Central memory CD4-positive, alpha-beta T cell (primary cell): ENCODE measurements around the gene GRHPR.
"Not testable (repeated sequence)": the region's sequence is repeated elsewhere in the genome, so short reads cannot be mapped to it uniquely, and the experiment has no call there.

Experiments used
- DNase-seq: peaks from one replicate; pipeline ENCODE4 v3.0.0; 2022

Gene GRHPR

DNA sequence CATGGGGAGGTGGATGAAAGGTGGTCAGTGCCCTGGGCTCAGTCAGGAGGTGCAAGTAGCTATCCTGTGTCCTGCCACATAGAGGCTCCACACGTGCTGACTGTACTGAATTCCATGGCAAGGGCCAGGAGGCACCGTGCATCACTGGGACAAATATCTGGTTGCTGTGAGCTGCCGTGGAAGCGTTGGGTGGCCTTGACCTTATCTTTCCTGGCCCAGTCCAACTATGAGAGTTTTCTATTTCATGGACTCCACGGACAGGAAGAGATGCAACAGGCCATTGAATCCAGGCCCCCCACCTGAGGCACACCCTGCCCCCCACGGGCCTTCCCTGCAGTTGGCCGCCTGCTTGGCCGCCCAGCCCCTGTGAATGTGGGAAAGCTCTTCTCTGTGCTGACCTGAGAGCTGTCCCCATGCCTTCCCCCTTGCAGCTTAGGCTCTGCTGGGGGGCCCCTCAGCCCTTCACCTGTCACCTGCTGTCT, 1.7 kb downstream of the GRHPR start:
- no peak for DNase-seq

DNA sequence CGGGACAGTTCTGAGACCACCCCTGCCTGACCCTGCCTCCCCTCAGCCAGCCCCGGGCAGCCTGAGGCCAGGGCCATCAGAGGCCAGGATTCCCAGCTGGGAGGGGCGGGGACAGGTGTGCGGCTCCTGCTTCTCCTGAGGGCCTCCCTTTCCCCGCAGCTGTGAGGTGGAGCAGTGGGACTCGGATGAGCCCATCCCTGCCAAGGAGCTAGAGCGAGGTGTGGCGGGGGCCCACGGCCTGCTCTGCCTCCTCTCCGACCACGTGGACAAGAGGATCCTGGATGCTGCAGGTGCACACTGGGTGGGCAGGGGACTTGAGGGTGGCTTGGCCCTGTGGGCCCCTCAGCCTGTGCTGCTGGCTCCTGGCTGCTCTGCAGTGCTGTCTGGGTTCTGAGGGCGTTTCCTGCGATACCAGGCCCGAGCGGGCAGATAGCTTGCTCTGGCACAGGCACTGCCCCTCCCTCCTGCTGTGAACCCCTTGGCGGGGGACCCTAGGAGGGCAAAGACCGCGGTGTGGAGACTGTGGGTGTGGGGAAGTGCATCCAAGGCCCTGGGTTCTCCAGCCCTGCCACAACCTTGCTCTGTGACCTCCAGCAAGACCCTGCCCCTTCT, 2.3 kb downstream of the GRHPR start:
- no peak for DNase-seq

DNA sequence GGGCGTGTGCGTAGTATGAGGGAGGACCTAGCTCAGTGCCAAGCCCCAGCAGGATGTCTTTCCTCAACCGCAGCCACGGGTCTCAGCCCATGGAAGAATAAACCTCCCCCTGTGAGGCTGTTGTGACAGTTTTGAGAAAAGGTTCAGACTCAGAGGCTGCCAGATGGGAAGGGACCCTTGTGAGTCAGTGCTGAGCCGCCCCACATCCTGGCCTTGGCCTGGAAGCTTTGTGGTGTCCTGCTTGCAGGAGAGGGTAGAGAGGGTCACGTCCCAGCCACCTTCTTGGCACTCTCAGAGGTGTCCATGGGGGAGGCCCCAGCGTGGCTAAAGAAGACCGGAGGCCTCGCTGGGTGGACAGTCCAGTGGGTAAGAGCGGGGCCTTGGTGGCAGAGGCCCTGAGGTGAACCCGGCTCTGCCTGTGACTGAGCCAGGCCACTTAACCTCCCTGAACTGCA, 2.8 kb downstream of the GRHPR start:
- no peak for DNase-seq

DNA sequence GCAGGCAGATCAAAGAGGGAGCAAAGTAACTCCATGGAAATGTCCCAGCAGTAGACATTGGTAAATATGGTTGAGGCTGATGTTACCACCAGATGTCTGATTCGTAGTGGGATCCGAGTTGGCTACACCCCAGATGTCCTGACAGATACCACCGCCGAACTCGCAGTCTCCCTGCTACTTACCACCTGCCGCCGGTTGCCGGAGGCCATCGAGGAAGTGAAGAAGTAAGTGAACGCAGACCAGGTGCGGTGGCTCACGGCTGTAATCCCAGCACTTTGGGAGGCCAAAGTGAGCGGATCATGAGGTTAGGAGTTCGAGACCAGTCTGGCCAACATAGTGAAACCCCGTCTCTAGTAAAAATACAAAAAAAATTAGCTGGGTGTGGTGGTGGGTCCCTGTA, 3.9 kb downstream of the GRHPR start:
- not testable (repeated sequence) for DNase-seq

DNA sequence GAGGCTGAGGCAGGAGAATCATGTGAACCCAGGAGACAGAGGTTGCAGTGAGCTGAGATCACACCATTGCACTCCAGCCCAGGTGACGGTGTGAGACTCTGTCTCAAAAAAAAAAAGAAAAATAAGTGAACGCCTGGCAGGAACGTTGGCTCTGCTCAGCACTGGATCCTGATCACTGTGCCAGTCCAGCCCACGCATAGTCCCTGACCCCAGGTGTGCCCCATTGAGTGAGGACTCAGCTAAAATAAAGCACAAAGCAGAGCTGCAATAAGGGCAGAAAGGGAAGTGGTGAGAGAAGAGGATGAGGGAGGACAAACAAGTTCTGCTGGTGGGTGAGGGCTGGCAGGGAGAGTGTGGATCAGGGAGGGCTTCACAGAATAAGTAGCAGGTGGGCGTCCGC, 4.3 kb downstream of the GRHPR start:
- no peak for DNase-seq

DNA sequence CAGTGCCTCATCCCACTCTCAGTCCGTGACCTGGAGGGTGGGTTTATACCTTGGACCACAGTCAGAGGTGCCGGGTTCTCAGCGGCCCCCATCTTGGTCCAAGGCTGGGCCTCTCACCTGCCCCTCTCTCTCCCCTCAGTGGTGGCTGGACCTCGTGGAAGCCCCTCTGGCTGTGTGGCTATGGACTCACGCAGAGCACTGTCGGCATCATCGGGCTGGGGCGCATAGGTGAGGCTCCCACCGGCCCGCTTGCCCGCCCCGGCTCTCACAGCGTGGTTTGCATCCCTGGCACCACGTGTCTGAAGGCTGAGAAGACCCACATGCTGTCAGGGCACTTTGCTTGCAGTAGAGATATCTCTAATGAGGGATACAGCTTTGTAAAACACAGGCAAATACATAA, 5.8 kb downstream of the GRHPR start:
- DNase-seq: no peak

DNA sequence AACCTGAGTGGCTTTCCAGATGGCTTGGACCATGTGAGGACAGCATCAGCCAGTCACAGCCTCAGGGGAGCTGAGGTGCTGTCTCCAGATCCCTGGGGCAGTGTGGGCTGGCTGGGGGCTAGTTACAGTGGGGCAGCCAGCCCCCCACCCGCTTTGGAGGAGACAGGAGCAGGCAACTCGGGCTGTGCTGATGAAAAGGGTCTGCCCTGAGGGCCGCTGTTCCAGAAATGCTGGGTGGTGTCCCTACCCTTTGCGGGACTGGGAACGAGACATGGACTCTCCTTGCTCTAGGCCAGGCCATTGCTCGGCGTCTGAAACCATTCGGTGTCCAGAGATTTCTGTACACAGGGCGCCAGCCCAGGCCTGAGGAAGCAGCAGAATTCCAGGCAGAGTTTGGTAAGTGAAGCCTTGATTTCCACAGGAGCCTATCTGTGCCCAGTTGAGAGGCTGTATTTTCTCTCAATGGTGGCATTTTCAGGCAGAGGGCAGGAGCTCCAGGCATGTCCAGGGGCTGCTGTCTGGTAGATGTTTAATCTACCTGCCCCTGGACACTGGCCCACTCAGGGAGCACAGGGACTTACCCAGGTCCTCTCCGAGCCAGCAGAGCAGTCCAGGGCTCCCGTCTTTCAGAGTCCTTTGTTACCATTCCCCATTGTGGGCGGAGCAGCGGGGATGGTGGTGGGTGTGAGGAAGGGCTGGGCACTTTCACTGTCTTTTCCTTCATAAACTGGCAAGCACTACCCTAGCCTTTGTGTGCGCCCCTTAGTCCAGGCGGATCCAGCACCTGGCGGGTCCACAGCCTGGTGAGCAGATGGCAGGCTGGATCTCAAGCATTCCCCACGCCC, 7.2 kb downstream of the GRHPR start:
- no peak for DNase-seq

DNA sequence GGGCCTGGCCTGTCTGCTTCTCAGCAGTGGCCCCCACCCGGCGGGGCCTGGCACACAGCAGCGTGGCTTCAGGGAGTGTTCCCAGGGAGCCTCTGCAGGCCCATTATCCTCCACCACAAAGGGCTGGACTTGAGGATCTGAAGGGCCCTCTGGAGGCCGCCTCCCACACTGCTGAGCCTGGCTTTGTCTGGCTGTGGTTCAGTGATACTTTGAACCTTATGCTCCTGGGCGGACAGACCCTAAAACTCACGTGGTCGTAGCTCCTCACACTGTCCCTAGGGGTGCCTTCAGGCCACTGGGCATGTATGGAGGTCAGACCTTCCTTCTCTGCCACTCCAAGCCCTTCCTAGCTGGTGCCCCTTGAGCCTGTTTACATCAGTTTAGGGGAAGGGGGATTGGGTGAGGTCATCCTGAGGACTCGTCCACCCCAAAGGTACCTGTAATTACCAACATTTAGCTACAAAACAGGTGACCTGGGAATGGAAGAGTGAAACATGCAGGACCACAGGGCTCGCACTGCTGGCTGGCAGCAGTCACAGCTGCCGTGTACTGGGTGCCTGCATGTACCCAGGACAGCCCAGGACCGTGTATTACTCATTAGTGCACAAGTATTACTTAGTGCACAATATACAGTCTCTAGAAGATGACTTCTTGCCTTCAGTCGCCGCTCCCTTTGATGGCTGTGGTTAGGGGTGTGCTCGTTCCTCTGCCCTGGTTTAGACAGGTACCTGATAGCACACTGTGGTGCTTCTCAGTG, 8.5 kb downstream of the GRHPR start:
- DNase-seq: no peak

DNA sequence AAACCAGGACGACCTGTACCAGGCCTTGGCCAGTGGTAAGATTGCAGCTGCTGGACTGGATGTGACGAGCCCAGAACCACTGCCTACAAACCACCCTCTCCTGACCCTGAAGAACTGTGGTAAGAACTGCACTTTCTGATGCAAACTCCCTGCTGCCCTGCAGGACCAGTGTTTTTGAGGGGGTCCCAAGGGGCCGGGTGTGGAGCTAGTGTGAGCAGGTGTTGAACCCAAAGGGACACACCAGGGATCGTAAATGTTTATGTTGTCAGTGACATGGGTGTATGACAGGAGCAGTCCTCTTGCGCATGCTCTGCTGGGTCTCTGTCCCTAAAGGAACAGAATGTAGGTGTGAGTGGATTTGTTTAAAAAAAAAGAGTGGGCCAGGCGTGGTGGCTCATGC, 9.5 kb downstream of the GRHPR start:
- no peak for DNase-seq

DNA sequence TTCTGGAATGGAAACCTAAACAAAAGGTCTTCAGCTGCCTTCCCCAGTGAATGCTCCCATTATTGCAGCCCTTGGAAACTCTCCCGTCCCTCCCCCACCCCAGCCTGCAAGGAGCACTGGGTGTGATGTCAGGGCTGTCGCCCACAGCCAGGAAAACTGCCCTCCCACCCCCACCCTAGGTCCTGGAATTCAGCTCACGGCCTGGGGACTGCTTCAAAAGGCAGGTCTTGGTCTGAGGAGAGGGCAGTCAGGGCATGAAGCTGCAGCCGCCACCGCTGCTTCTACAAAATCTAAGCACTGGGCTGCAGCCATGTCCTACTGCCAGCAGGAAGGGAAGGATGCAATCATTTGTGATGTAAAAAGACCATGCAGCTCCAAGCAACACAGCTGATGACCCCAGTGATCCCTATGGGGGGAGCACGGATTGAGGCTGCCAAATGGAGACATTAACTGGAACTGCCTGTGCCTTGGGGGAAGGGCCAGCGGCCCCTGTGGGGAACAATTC, 11.4 kb downstream of the GRHPR start:
- DNase-seq: no peak

DNA sequence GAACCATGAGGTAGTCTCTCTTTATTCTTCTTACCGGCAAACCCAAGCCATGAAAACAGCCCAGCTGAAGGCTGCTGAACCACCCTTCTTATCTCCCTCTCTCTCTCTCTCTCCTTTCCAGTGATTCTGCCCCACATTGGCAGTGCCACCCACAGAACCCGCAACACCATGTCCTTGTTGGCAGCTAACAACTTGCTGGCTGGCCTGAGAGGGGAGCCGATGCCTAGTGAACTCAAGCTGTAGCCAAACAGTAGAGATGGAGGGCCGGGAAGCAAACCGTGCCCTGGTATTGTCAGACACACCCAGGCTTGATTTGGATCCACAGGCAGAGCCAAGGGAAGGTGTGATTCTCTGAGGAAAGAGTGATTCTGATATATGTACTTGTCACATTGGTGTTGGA, 14.0 kb downstream of the GRHPR start:
- DNase-seq: no peak

DNA sequence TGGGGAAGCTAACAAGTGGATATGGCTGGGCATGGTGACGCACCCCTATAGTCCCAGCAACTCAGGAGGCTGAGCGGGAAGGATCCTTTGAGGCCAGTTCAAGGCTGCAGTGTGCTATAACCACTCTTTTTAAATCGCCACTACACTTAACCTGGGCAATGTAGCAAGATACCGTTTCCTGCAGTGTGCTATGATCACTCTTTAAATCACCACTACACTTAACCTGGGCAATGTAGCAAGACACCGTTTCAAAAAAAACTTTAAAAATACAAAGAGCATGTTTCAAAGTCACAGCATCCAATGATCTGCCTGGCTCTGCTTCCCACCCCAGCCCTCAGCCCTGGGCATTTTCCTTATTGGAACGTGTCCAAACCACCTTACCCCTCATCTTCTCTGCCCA, 14.5 kb downstream of the GRHPR start:
- no peak for DNase-seq

DNA sequence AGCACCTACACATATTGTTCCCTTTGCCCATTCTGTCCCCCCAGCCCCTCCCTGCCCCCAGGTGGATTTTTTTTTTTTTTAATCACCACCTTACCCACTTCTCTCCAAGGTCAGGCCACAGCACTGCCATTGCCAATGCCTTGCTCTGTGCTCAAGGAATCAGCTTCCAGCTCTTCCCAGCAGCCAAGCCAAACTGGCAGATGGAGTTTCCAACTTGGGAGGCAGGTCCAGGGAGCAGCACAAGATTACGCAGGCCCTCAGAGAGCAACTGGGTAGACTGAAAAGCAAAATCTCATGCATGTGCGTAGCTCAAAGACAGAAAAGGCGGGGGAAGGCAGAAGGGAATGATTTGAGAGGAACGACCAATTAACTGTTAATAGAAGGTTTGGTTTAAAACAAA, 15.1 kb downstream of the GRHPR start:
- DNase-seq: no peak

DNA sequence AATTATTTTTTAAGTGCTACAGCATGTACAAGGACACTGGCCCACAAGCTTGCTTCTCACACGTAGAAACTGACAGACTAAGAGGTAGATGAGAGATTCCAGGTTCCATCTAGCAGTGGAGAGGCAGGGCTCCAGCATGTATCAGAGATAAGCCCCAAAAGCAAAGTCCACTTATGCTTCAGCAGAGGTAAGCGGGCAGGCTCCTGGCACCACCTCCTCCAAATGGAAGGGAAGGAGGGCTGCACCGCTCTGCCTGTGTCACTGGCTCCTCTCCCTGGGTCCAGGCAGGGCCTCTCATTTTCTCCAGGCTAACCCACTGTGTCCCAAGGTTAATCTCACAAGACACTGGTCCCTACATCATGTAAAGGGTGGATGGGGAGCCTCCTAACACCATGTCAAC, 15.9 kb downstream of the GRHPR start:
- DNase-seq: no peak

DNA sequence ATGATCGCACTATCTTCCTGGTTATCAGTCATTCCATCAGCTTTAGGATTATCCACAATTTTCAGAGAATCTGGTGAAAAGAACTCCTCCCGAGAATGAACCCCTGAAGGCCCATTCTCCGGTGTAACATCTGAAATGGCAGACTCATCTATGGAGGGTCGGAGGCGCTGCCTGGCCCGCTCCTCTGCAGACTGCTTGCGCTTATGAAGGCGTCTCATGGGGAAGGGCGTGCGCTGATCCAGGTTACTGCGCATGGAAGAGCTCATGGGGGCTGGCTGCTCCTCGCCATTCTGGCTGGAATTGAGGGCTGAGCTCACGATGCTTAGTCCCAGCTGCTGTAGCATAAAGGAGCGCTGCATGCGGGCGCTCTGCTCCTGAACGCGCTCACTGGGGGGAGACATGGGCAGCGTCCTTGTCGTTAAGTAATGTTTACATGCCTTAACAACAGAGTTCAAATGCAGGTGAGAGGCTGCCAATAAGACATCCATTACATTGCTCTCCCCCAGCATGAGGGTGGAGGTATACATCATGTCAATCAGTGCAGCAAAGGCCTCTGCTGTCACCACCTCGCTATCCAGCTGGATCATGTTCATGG, 19.4 kb downstream of the GRHPR start:
- no peak for DNase-seq

DNA sequence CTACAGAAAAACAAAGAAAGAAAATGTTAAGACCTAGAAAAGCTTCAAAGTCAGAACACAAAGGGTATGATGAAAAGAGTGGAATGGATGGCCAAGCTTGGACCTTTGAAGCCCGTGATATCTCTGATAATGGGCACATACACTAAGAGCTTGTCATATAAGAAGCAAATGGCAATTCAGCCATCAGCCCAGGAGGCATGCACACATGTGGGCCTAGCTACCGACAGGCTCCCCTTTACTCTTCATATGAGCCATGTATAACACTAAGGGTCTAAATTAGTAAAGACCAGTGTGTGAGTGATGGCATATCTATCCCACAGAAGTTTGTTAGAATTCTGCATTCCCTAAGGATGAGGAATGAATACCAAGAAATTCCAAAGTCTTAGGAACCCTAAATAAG, 20.1 kb downstream of the GRHPR start:
- DNase-seq: no peak

DNA sequence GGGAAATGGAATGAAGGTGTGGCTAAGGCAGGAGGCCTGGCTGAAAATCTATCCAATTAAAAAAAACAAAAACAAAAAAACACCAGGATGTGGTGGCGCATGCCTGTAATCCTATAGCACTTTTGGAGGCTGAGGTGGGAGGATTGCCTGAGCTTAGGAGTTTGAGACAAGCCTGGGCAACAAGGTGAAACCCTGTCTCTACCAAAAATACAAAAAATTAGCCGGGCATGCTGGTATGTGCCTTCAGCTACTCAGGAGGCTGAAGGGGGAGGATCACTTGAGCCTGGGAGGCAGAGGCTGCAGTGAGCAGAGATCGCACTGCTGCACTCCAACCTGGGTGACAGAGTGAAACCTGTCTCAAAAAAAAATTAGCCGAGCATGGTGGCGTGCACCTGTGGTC, 21.1 kb downstream of the GRHPR start:
- DNase-seq: no peak

DNA sequence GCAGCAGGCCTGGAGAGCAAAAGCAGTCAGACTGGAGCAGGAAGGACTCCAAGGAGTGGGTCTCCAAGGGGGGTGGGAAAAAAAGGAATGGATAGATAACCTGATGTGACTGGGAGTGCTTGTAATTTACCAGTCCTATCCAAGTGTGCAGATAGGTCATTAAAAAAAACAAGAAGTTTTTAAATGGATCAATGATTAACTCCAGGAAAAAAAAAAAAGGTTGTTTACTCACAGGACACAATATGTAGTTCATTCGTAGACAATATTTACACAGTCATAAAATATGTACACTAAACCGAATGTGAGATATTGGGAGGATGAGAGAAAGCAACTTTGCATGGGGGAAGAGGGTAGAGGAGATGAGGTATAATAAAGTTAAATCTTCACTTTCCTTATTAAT, 22.4 kb downstream of the GRHPR start:
- DNase-seq: no peak

DNA sequence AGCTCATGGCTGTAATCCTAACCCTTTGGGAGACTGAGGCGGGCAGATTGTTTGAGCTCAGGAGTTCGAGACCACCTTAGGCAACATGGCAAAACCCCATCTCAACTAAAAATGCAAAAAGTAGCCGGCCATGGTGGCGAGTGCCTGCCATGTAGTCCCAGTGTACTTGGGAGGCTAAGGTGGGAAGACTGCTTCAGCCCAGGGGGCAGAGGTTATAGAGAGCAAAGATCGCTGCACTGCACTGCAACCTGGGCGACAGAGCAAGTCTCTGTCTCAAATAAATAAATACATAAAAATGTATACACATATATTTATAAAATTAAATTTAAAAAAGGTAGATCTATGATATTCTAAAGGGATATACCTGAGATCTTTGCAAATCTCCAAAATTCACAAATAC, 23.3 kb downstream of the GRHPR start:
- DNase-seq: no peak

DNA sequence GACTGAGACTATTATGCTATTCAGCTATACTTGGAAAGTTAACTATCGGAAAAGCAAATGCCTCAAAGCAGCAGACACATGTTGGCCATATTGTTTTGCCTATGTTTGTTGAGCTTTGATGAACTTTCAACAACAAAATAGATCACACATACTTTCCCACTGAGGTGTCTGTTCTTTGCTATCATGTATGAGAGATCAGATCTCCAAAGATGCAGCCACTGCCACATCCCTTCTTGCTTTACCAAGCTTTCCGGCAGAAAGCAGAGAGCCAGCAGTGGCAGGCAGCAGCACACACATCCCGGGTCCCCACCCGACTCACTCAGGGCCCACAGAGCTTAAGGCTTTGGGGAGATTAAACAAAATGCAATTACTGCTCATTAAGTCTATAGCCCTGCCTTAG, 23.9 kb downstream of the GRHPR start:
- DNase-seq: no peak

DNA sequence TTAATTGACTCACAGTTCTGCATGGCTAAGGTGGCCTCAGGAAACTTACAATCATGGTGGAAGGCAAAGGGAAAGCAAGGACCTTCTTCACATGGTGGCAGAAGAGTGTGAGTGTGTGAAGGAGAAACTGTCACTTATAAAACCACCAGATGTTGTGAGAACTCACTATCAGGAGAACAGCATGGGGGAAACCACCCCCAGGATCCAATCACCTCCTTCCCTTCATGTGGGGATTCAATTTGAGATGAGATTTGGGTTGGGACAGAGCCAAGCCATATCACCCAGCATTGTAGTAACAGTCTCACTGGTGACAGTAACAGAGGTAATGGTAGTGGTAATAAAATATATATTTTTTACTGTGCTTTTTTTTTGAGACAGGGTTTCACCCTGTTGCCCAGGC, 24.6 kb downstream of the GRHPR start:
- DNase-seq: no peak

DNA sequence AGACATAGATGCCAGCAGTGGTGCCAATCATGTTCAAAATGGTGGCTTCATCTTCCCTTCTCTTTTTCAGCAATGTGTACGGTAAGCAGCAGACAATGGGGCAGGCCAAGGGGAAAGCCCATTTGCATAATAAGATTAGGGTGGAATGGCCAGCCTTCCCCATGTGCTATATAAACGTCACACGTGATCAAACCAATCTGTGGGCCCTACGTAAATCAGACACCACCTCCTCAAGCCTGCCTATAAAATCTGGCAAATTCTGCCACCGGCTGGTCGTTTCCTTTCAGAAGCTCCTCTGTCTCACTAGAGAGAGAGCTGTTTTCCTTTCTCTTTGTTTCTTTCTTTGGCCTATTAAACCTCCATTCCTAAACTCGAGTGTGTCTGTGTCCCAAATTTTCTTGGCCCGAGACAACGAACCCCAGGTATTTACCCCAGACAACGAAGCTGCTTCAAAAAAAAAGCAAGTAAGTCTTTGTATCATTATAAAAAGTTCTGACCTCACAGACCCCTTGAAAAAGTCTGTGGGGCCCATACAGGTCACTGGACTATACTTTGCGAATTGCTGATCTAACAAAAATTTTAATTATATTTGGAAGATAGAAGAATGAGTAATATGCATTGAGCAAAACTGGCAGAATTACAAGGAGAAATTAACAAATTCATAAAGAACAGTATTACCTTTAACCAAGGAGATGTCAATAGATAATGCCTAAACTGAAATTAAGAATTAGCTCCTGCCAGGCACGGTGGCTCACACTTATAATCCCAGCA, 27.6 kb downstream of the GRHPR start:
- DNase-seq: no peak
